Measurements from ENCODE around the gene MTOR. TPM values are rescaled to one million over a fixed set of nuclear protein-coding genes. Genes with fewer than 3 reads are reported as not detected.

Gene MTOR
- total RNA-seq, 1 donor from 2014 or later: 55.1 TPM

GRCh38 chr1:11197359-11197758 lies 65.0 kb downstream of the MTOR start:
- ChIA-PET POLR2A (interaction anchor here (0.7 kb wide), 1 partner anchor 27 kb away, joined by 3 read pairs; no protein-coding TSS in a partner anchor), CTCF (no interaction called here)
- Mint-ChIP-seq H3K27ac (no peak overlapping the region), H3K36me3 (ENCODE audit: low read depth) (peaks cover 80% of the 10 kb centered on the region), H3K27me3 (no peaks in the 10 kb centered on the region), H3K4me1 (no peaks in the 10 kb centered on the region), H3K4me3 (no peak overlapping the region), H3K9me3 (no peaks in the 10 kb centered on the region)
- TF ChIP-seq CTCF (IDR thresholded peaks at IDR 0.05): no peak
- ATAC-seq (ENCODE audit: low read depth) (no peak), DNase-seq (no peak)
- intact Hi-C loops (cut with micrococcal nuclease): no loop called here

- POLR2A ChIA-PET: interaction anchor here (0.7 kb wide), 1 partner anchor 27 kb away, joined by 3 read pairs; no protein-coding TSS in a partner anchor
- H3K27ac Mint-ChIP-seq: no peak overlapping the region
- H3K9me3 Mint-ChIP-seq: no peaks in the 10 kb centered on the region
- H3K4me1 Mint-ChIP-seq: no peaks in the 10 kb centered on the region
- TF ChIP-seq CTCF (IDR thresholded peaks at IDR 0.05): no peak
- H3K27me3 Mint-ChIP-seq: no peaks in the 10 kb centered on the region
- H3K36me3 Mint-ChIP-seq (ENCODE audit: low read depth): peaks cover 83% of the 10 kb centered on the region
- DNase-seq (no peak), ATAC-seq (ENCODE audit: low read depth) (no peak)
- intact Hi-C loops (cut with micrococcal nuclease): no loop called here
- no peak overlapping the region for H3K4me3 Mint-ChIP-seq
- CTCF ChIA-PET: no interaction called here
Observed at GRCh38 chr1:11196945-11197344, 65.4 kb downstream of the MTOR start.

- intact Hi-C loops (cut with micrococcal nuclease): no loop called here
- H3K27me3 Mint-ChIP-seq: no peaks in the 10 kb centered on the region
- no peak for ATAC-seq (ENCODE audit: low read depth)
- TF ChIP-seq CTCF (IDR thresholded peaks at IDR 0.05): no peak
- DNase-seq: no peak
- no peaks in the 10 kb centered on the region for H3K4me1 Mint-ChIP-seq
- H3K36me3 Mint-ChIP-seq (ENCODE audit: low read depth): peaks cover 88% of the 10 kb centered on the region
- H3K27ac Mint-ChIP-seq: no peak overlapping the region
- CTCF ChIA-PET: interaction anchor here (0.9 kb wide), 1 partner anchor 157 kb away, joined by 3 read pairs; no protein-coding TSS in a partner anchor
- POLR2A ChIA-PET: no interaction called here
- H3K9me3 Mint-ChIP-seq: no peaks in the 10 kb centered on the region
- H3K4me3 Mint-ChIP-seq: no peak overlapping the region
Observed at GRCh38 chr1:11194407-11195176, 67.8 kb downstream of the MTOR start.

GRCh38 chr1:11193376-11193775 lies 69.0 kb downstream of the MTOR start:
- intact Hi-C loops (cut with micrococcal nuclease): no loop called here
- DNase-seq (no peak), ATAC-seq (ENCODE audit: low read depth) (no peak)
- no peaks in the 10 kb centered on the region for H3K9me3 Mint-ChIP-seq
- no peak for TF ChIP-seq CTCF (IDR thresholded peaks at IDR 0.05)
- H3K36me3 Mint-ChIP-seq (ENCODE audit: low read depth): peaks cover 86% of the 10 kb centered on the region
- no peaks in the 10 kb centered on the region for H3K27me3 Mint-ChIP-seq
- CTCF ChIA-PET: interaction anchor here (0.9 kb wide), 1 partner anchor 156 kb away, joined by 3 read pairs; no protein-coding TSS in a partner anchor
- H3K4me1 Mint-ChIP-seq: no peaks in the 10 kb centered on the region
- no peak overlapping the region for H3K27ac Mint-ChIP-seq
- POLR2A ChIA-PET: no interaction called here
- no peak overlapping the region for H3K4me3 Mint-ChIP-seq

GRCh38 chr1:11188858-11189451 lies 73.4 kb downstream of the MTOR start, which contains the start of gene ANGPTL7:
TSS of gene ANGPTL7 (plus strand) at chr1:11189355. CDS start at chr1:11189580, 225 bp downstream.
- H3K36me3 Mint-ChIP-seq (ENCODE audit: low read depth): peaks cover 75% of the 10 kb centered on the region
- no peaks in the 10 kb centered on the region for H3K9me3 Mint-ChIP-seq
- ChIA-PET POLR2A (no interaction called here), CTCF (no interaction called here)
- no peak within 1 kb of the TSS for H3K4me3 Mint-ChIP-seq
- H3K27me3 Mint-ChIP-seq: no peaks in the 10 kb centered on the region
- intact Hi-C loops (cut with micrococcal nuclease): no loop called here
- ATAC-seq (ENCODE audit: low read depth) (no peak), DNase-seq (no peak)
- no peaks in the 10 kb centered on the region for H3K4me1 Mint-ChIP-seq
- no peak within 1 kb of the TSS for H3K27ac Mint-ChIP-seq
- no peak for TF ChIP-seq CTCF (IDR thresholded peaks at IDR 0.05)

Measured in activated B cell treated with CpG ODN at 0.5 μM for 24 hours (primary cell).